ENCODE data around the gene RMI2. TPM values are rescaled to one million over a fixed set of nuclear protein-coding genes. Genes with fewer than 3 reads are reported as not detected.

The RMI2 gene
- total RNA-seq, 1 donor from 2014 or later, result 5.6 TPM

GRCh38 chr16:11334831-11335404 is 10.3 kb upstream of the RMI2 start:
- Histone ChIP-seq H3K4me3 (ENCODE audit: low read depth, low read length) (no peak overlapping the region), H3K27me3 (ENCODE audit: control insufficient read depth, insufficient read depth, low read length) (no peaks in the 10 kb centered on the region), H3K36me3 (ENCODE audit: control insufficient read depth, insufficient read depth, low read length) (no peaks in the 10 kb centered on the region)
- DNase-seq (ENCODE audit: low read depth), result no peak
- TF ChIP-seq CTCF (IDR thresholded peaks at IDR 0.05; ENCODE audit: insufficient read depth, low read length, poor library complexity, severe bottlenecking), result no peak

GRCh38 chr16:11339075-11339474 is 6.2 kb upstream of the RMI2 start:
- Histone ChIP-seq H3K27me3 (ENCODE audit: control insufficient read depth, insufficient read depth, low read length) (no peaks in the 10 kb centered on the region), H3K36me3 (ENCODE audit: control insufficient read depth, insufficient read depth, low read length) (no peaks in the 10 kb centered on the region), H3K4me3 (ENCODE audit: low read depth, low read length) (no peak overlapping the region)
- no peak for DNase-seq (ENCODE audit: low read depth)
- TF ChIP-seq CTCF (IDR thresholded peaks at IDR 0.05; ENCODE audit: insufficient read depth, low read length, poor library complexity, severe bottlenecking), result no peak

DNA sequence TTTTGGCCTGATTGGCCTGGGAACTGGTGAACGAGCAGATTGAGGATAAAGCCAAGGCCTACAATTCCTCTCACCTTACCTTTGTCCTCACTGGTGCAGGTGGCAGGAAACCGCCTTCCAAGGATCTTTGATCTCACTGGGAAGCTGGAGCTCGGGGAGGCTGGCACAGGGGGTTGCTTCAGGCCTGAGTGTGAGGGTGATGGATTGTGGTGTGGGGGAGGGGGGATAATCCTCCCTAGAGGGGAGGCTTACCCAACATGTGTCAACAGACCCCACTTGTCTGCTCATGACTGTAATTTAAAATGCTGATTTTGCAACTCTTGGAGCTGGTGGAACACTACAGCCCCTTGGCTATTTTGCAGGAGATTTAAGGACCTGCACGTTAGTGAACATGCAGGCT is 4.5 kb upstream of the RMI2 start:
- Histone ChIP-seq H3K36me3 (ENCODE audit: control insufficient read depth, insufficient read depth, low read length) (no peaks in the 10 kb centered on the region), H3K27me3 (ENCODE audit: control insufficient read depth, insufficient read depth, low read length) (no peaks in the 10 kb centered on the region), H3K4me3 (ENCODE audit: low read depth, low read length) (no peak overlapping the region)
- no peak for TF ChIP-seq CTCF (IDR thresholded peaks at IDR 0.05; ENCODE audit: insufficient read depth, low read length, poor library complexity, severe bottlenecking)
- DNase-seq (ENCODE audit: low read depth), result no peak

GRCh38 chr16:11341371-11341770 is 3.9 kb upstream of the RMI2 start:
- Histone ChIP-seq H3K36me3 (ENCODE audit: control insufficient read depth, insufficient read depth, low read length) (no peaks in the 10 kb centered on the region), H3K27me3 (ENCODE audit: control insufficient read depth, insufficient read depth, low read length) (no peaks in the 10 kb centered on the region), H3K4me3 (ENCODE audit: low read depth, low read length) (no peak overlapping the region)
- TF ChIP-seq CTCF (IDR thresholded peaks at IDR 0.05; ENCODE audit: insufficient read depth, low read length, poor library complexity, severe bottlenecking), result no peak
- DNase-seq (ENCODE audit: low read depth), result no peak

DNA sequence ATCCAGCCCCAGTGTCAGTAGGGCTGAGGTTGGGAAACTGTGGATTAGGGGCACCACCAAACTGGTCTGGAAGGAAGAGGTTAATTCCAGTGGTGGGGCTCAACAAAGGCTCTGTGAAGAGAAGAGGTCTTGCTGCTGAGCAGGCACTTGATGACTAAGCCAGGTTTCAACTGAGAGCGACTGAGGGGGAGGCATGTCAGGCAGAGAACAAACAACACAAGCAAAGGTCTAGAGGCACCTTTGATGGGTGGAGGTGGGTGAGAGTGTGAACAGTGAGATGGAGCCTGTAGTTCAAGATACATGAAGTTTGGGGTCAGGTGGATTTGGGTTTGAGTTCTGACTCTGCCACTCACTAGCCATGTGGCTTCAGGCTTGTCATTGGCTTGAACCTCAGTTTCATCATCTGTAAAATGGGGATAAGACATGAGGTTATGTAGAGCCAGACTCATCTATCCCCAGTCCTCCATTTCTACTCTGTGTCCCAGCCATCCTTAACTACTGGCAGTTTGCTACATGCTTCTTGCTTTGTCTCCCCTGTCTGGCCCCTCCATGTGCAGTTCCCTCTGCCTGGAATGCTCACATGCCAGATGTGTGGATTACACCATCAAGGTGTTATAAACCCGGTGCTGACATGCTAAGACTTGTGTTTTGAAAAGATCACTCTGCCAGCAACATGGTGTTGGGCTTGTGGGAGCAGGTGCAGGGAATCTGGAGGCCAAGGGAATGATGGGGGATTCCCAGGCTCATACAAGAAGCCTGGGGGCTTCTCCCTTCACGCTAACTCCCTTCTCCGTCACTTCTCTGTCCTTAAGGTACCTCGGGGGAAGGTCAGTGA is 3.0 kb upstream of the RMI2 start:
- H3K27me3 ChIP-seq (ENCODE audit: control insufficient read depth, insufficient read depth, low read length), result no peaks in the 10 kb centered on the region
- no peak overlapping the region for H3K4me3 ChIP-seq (ENCODE audit: low read depth, low read length)
- no peak for TF ChIP-seq CTCF (IDR thresholded peaks at IDR 0.05; ENCODE audit: insufficient read depth, low read length, poor library complexity, severe bottlenecking)
- DNase-seq (ENCODE audit: low read depth), result no peak
- no peaks in the 10 kb centered on the region for H3K36me3 ChIP-seq (ENCODE audit: control insufficient read depth, insufficient read depth, low read length)

Measured in kidney epithelial cell (primary cell).